Measurements from ENCODE around the gene MGMT.

Gene MGMT

GRCh38 chr10:129659508-129660268, 192.6 kb downstream of the MGMT start:
- TF ChIP-seq ZNF274 (IDR thresholded peaks at IDR 0.05; ENCODE audit: low read depth, low read length): no peak
- no peak overlapping the region for H3K4me3 ChIP-seq (ENCODE audit: low read length)

DNA sequence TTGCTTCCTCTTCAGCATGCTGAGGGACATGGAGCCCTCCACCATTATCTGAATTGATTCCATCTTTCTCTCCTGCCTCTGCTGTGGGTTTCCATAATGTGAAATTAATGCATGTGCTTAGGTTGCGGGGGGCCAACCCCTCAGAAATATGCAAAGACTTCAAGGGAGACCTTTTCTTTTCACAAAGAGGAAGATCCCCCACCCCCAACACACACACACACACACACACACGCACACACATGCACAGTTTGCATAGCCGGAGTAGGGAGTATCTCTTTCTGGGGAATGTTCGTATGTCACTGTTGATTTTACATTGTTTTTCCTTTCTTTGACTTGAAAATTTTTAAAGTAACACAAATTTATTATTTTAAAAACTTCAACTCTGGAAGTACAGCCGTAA, 193.5 kb downstream of the MGMT start:
- TF ChIP-seq ZNF274 (IDR thresholded peaks at IDR 0.05; ENCODE audit: low read depth, low read length): no peak
- H3K4me3 ChIP-seq (ENCODE audit: low read length): no peak overlapping the region

DNA sequence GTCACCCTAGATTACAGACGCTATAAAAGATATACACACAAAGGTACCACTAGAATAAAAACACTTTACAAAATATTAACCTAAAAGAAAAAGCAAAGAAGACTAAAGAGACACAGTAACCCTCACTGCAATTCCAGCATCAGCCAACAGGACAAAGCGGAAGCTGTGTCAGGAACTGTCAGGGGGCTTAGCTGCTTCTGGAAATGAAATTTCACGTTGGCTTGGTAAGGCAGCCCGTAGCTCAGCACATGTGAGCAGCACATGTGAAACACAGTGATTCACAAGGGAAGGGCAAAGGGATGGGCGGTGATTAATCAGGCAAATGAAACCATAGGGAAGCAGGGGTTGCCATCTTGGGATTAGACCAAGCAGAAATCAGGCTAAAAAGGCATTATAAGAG, 195.4 kb downstream of the MGMT start:
- no peak for TF ChIP-seq ZNF274 (IDR thresholded peaks at IDR 0.05; ENCODE audit: low read depth, low read length)
- no peak overlapping the region for H3K4me3 ChIP-seq (ENCODE audit: low read length)

- H3K4me3 ChIP-seq (ENCODE audit: low read length): no peak overlapping the region
- TF ChIP-seq ZNF274 (IDR thresholded peaks at IDR 0.05; ENCODE audit: low read depth, low read length): no peak
These were observed 203.1 kb downstream of the MGMT start for GRCh38 chr10:129670124-129670523.

- no peak for TF ChIP-seq ZNF274 (IDR thresholded peaks at IDR 0.05; ENCODE audit: low read depth, low read length)
- H3K4me3 ChIP-seq (ENCODE audit: low read length): no peak overlapping the region
These were observed 206.3 kb downstream of the MGMT start for GRCh38 chr10:129673292-129673691.

DNA sequence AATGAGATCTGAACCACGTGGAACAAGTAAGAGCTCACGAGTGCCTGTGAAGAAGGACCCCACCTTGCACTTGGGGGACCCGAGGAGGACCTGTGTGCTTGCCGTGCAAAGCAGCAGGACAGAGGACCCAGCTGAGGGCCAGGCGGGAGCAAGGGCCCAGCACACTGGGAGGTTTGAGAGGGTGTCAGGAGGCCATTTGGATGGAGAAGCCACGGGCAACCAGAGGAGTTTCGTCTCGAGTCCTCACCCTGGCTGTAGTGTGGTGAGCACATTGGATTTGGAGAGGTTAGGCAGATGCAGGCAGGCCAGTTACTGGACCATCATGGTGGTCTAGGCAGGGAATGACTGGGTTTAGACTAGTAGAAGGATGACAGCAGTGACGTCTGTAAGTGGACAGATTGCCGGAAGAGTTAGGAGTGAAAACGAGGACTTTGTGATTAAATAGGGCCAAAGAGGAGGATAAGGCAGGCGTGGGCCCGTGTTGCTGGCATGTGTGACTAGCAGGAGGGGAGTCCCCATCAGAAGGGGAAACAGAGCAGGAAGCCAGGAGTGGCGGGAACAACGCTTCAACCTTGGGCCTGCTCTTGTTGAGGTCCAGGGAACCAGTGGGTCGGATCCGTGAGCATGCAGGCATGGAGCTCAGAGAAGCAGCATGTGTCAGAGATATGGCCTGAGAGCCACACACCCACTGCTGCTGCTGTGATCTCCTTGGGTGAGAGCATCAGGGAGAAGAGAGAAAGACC, 208.2 kb downstream of the MGMT start:
- no peak overlapping the region for H3K4me3 ChIP-seq (ENCODE audit: low read length)
- no peak for TF ChIP-seq ZNF274 (IDR thresholded peaks at IDR 0.05; ENCODE audit: low read depth, low read length)

- no peak overlapping the region for H3K4me3 ChIP-seq (ENCODE audit: low read length)
- TF ChIP-seq ZNF274 (IDR thresholded peaks at IDR 0.05; ENCODE audit: low read depth, low read length): no peak
These were observed 209.0 kb downstream of the MGMT start for GRCh38 chr10:129676014-129676413.

GRCh38 chr10:129677377-129677927, 210.4 kb downstream of the MGMT start:
- no peak overlapping the region for H3K4me3 ChIP-seq (ENCODE audit: low read length)
- no peak for TF ChIP-seq ZNF274 (IDR thresholded peaks at IDR 0.05; ENCODE audit: low read depth, low read length)

GRCh38 chr10:129678186-129678585, 211.1 kb downstream of the MGMT start:
- H3K4me3 ChIP-seq (ENCODE audit: low read length): no peak overlapping the region
- TF ChIP-seq ZNF274 (IDR thresholded peaks at IDR 0.05; ENCODE audit: low read depth, low read length): no peak

DNA sequence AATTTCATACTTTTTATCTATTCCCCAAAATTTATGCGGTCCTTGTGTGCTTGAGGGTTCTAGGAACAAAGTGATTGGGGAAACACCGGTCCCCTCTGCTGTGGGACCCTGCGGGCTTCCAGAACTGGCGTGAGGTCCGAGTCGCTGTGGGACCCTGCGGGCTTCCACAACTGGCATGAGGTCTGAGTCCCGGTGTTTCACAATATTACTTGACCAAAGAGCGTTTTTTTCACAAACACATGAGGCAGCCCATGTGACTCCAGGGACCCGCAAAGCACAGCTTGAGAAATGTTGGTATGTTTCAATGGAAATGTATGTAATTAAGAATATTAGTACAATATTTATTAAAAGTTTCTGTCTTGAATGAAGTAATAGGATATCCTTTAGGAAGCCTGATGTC, 212.2 kb downstream of the MGMT start:
- TF ChIP-seq ZNF274 (IDR thresholded peaks at IDR 0.05; ENCODE audit: low read depth, low read length): no peak
- H3K4me3 ChIP-seq (ENCODE audit: low read length): no peak overlapping the region

- H3K4me3 ChIP-seq (ENCODE audit: low read length): no peak overlapping the region
- no peak for TF ChIP-seq ZNF274 (IDR thresholded peaks at IDR 0.05; ENCODE audit: low read depth, low read length)
These were observed 213.8 kb downstream of the MGMT start for GRCh38 chr10:129680661-129681344.

GRCh38 chr10:129681856-129682255, 214.8 kb downstream of the MGMT start:
- H3K4me3 ChIP-seq (ENCODE audit: low read length): no peak overlapping the region
- TF ChIP-seq ZNF274 (IDR thresholded peaks at IDR 0.05; ENCODE audit: low read depth, low read length): no peak

GRCh38 chr10:129683519-129683918, 216.5 kb downstream of the MGMT start:
- no peak for TF ChIP-seq ZNF274 (IDR thresholded peaks at IDR 0.05; ENCODE audit: low read depth, low read length)
- H3K4me3 ChIP-seq (ENCODE audit: low read length): no peak overlapping the region

DNA sequence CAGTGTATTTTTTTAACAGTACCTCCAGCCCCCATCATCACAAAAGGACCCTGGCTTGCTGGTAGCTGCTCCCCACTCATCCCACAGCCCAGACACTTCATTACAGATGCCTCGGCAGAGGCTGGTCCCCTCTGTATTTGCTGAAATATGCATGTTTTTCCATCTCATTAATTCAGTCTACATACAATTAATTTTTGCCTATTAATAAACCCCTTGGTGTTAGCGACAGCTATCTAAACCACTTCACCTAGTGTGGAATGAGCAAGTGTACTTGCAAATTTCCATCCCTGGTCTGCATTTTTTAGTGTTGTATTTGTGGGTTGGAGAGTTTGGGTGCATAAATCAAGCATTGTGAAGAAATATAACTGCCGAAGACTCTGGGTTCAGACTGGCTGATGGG, 216.9 kb downstream of the MGMT start:
- no peak overlapping the region for H3K4me3 ChIP-seq (ENCODE audit: low read length)
- TF ChIP-seq ZNF274 (IDR thresholded peaks at IDR 0.05; ENCODE audit: low read depth, low read length): no peak
